GM21529 (cell line): Measurements from ENCODE around the gene TMEM258.

Experiments
- ATAC-seq: cut with Tn5 transposase; IDR thresholded peaks from one replicate; pipeline ENCODE4 v1.9.1; 2021; ENCODE audit not compliant: unreplicated experiment

Gene TMEM258

DNA sequence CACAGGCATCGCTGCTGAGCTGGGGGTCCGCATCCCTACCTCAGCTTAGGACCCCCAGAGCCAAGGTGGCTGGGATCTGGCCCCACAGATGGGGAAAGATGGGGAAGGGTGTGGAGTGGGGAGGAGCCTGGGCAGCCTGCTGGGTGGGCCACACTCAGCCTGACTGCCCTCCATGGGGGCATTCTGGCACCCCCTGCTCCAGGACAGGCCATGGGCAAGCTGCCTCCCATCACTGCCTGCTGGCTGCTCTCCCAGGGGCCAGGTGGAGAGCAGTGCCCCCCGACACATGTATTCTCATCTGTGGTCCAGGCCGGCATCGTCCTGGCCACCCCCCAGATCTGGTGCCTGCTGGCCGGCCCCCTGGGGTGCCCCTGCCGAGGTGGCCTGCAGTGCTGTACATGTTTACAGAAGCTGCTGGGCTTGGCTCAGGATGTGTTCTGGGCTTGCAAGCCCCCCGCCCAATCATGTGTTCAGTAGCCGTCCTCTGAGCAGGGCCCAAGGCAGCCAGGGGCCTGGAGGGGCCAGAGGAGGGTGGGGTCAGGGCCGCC is 47.7 kb downstream of the TMEM258 start:
- ATAC-seq, result no peak

- ATAC-seq, result no peak
These were observed 48.2 kb downstream of the TMEM258 start for GRCh38 chr11:61744181-61744580.

DNA sequence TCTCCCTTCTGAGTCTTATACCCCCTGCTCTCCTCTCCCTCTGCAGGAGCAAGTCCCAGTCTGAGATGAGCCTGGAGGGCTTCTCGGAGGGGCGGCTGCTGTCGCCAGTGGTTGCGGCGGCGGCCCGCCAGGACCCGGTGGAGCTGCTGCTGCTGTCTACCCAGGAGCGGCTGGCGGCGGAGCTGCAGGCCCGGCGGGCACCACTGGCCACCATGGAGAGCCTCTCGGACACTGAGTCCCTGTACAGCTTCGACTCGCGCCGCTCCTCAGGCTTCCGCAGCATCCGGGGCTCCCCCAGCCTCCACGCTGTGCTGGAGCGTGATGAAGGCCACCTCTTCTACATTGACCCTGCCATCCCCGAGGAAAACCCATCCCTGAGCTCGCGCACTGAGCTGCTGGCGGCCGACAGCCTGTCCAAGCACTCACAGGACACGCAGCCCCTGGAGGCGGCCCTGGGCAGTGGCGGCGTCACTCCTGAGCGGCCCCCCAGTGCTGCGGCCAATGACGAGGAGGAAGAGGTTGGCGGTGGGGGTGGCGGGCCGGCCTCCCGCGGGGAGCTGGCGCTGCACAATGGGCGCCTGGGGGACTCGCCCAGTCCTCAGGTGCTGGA is 48.8 kb downstream of the TMEM258 start:
- no peak for ATAC-seq

GRCh38 chr11:61742391-61742790 is 50.0 kb downstream of the TMEM258 start:
- no peak for ATAC-seq

DNA sequence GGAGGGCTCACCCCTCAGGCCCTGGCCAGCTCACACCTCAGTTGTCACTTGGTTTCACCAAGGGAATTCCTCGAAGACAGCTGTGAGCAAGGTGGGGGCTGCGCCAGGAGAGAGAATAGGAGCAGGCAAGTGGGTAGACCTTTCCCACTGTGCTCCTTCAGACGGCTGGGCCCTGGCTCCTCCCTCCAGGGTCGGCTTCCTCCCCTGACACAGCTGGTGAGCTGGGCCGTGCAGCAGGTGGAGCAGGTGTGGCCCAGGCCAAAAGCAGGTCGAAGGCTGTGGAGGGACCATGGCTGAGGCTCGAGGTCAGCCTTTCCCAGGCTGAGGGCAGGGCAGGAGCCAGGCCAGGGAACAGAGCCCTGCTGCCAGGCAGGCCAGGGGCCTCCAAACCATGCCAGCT is 52.4 kb downstream of the TMEM258 start:
- ATAC-seq, result no peak

DNA sequence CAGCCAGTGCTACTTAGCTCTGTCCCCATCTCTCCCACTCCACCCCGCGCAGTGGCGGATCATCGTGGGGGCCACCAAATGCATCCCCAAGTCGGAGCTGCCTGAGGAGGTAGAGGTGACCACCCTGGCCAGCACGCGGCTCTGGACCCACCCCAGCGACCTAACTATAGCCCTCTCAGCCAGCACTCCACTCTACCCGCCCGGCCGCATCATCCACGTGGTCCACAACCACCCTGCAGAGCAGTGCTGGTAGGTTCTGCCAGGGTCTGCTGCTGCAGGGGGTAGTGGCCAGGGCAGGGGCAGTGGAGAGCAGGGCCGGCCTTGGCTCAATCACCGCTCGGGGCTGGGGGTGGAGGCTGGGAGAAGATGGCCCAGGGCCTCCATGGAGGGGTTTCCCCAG is 53.0 kb downstream of the TMEM258 start:
- no peak for ATAC-seq
